Smooth muscle cell (in vitro differentiated cells): ENCODE data around the gene RGPD3. TPM values are rescaled to one million over a fixed set of nuclear protein-coding genes. Genes with fewer than 3 reads are reported as not detected.
"Not testable (repeated sequence)": the region's sequence is repeated elsewhere in the genome, so short reads cannot be mapped to it uniquely, and the experiment has no call there.

Experiments used
- DNase-seq: peaks from one replicate; lab custom pipeline; 2025; ENCODE audit not compliant: unreplicated experiment; lab: John Stamatoyannopoulos, UW
- H2AFZ ChIP-seq: fragments of 200-600 bp; sonication (generic); 2 replicates; pipeline ENCODE4 v1.6.0; 2016; ENCODE audit warnings: antibody characterized with exemption, low read depth, mild to moderate bottlenecking
- H3F3A ChIP-seq: fragments of 200-600 bp; sonication (generic); 2 replicates; pipeline ENCODE4 v1.6.0; 2017; ENCODE audit warnings: antibody characterized with exemption, low read depth
- H3K27ac ChIP-seq: fragments of 200-600 bp; sonication (generic); 2 replicates; pipeline ENCODE4 v1.5.1; 2016; ENCODE audit warnings: low read depth, mild to moderate bottlenecking
- H3K27me3 ChIP-seq: fragments of 200-600 bp; sonication (generic); 2 replicates; pipeline ENCODE4 v1.6.1; 2016; ENCODE audit warnings: low read depth, mild to moderate bottlenecking
- H3K36me3 ChIP-seq: fragments of 200-600 bp; sonication (generic); 2 replicates; pipeline ENCODE4 v1.5.1; 2016; ENCODE audit warnings: low read depth
- H3K4me1 ChIP-seq: fragments of 200-600 bp; sonication (generic); 2 replicates; pipeline ENCODE4 v1.5.1; 2016; ENCODE audit warnings: low read depth
- H3K4me2 ChIP-seq: fragments of 200-600 bp; sonication (generic); 2 replicates; pipeline ENCODE4 v1.6.0; 2016; ENCODE audit warnings: mild to moderate bottlenecking
- H3K4me3 ChIP-seq: fragments of 200-600 bp; sonication (generic); 2 replicates; pipeline ENCODE4 v1.5.1; 2016; ENCODE audit warnings: mild to moderate bottlenecking
- H3K79me2 ChIP-seq: fragments of 200-600 bp; sonication (generic); 2 replicates; pipeline ENCODE4 v1.6.0; 2016; ENCODE audit warnings: low read depth, mild to moderate bottlenecking
- H3K9ac ChIP-seq: fragments of 200-600 bp; sonication (generic); 2 replicates; pipeline ENCODE4 v1.6.0; 2016; ENCODE audit warnings: low read depth
- H3K9me3 ChIP-seq: fragments of 200-600 bp; sonication (generic); replicated peaks from 2 replicates; pipeline ENCODE4 v1.5.1; 2016; ENCODE audit warnings: low read depth
- H4K20me1 ChIP-seq: fragments of 200-600 bp; sonication (generic); 2 replicates; pipeline ENCODE4 v1.6.0; 2016; ENCODE audit warnings: low read depth
- CTCF ChIP-seq: fragments of 200-600 bp; sonication (generic); IDR thresholded peaks from 2 replicates; pipeline ENCODE4 v1.5.1; 2017; ENCODE audit warnings: borderline replicate concordance, mild to moderate bottlenecking, antibody characterized with exemption; ENCODE audit not compliant: insufficient read depth, poor library complexity, severe bottlenecking
- WGBS: methylation state at CpG from one replicate; pipeline ENCODE4 v1.1.7; 2016; ENCODE audit warnings: low lambda C conversion rate; 5-methylcytosine and 5-hydroxymethylcytosine counted together
- polyA plus RNA-seq: library from polyadenylated mRNA; unstranded; fragments of >200 nt; fragmentation: Nextera tagmentation; extraction: Ambion mirVana; gene quantifications from 2 replicates; pipeline ENCODE4 v1.2.1, GENCODE V29; 2016
- total RNA-seq: library from RNA; depleted of rRNA; stranded (reverse); fragments of >200 nt; gene quantifications from 2 replicates; pipeline ENCODE4 v1.2.3, GENCODE V29; 2014

Gene RGPD3
- total and polyA plus RNA-seq, 2 experiments from 2014 or later: 0.04 TPM; not detected in 1

- not testable (repeated sequence) for H3K36me3 ChIP-seq, H3K79me2 ChIP-seq, H3K27ac ChIP-seq, H3K9me3 ChIP-seq, H3F3A ChIP-seq, H3K27me3 ChIP-seq, H3K4me2 ChIP-seq, H2AFZ ChIP-seq, H3K4me1 ChIP-seq, H3K4me3 ChIP-seq, DNase-seq, H4K20me1 ChIP-seq, H3K9ac ChIP-seq
- WGBS: 89% methylated on average over 4 of the region's 4 CpGs
These were observed 86.3 kb downstream of the RGPD3 start for GRCh38 chr2:106381867-106382266.

- H3K4me2 ChIP-seq, H3K36me3 ChIP-seq, H3F3A ChIP-seq, H3K27ac ChIP-seq, H2AFZ ChIP-seq, H3K27me3 ChIP-seq, H3K4me3 ChIP-seq, H3K9ac ChIP-seq, H3K4me1 ChIP-seq, H4K20me1 ChIP-seq, H3K9me3 ChIP-seq, DNase-seq, H3K79me2 ChIP-seq: not testable (repeated sequence)
- 69% methylated on average over 3 of the region's 3 CpGs for WGBS
These were observed 88.6 kb downstream of the RGPD3 start for GRCh38 chr2:106379567-106379966.

- WGBS: 94% methylated on average over 2 of the region's 3 CpGs
- H2AFZ ChIP-seq, H3K4me2 ChIP-seq, H3K9me3 ChIP-seq, H3K4me3 ChIP-seq, H3K79me2 ChIP-seq, H4K20me1 ChIP-seq, H3K4me1 ChIP-seq, H3K9ac ChIP-seq, H3K27me3 ChIP-seq, H3K27ac ChIP-seq, H3F3A ChIP-seq, H3K36me3 ChIP-seq, DNase-seq: not testable (repeated sequence)
These were observed 99.0 kb downstream of the RGPD3 start for GRCh38 chr2:106369182-106369581.

GRCh38 chr2:106366204-106366885 lies 101.9 kb downstream of the RGPD3 start:
- no peaks in the 10 kb centered on the region for H3F3A ChIP-seq
- no peak overlapping the region for H2AFZ ChIP-seq
- WGBS: 70% methylated on average over 12 of the region's 12 CpGs
- H3K4me3 ChIP-seq: no peak overlapping the region
- no peak for TF ChIP-seq CTCF
- no peak overlapping the region for H3K27ac ChIP-seq
- no peaks in the 10 kb centered on the region for H3K4me1 ChIP-seq
- no peaks in the 10 kb centered on the region for H3K79me2 ChIP-seq
- H3K27me3 ChIP-seq: no peaks in the 10 kb centered on the region
- H3K4me2 ChIP-seq: no peak overlapping the region
- no peak for DNase-seq
- H3K9ac ChIP-seq: no peak overlapping the region
- H4K20me1 ChIP-seq: no peaks in the 10 kb centered on the region
- no peaks in the 10 kb centered on the region for H3K9me3 ChIP-seq
- no peaks in the 10 kb centered on the region for H3K36me3 ChIP-seq

GRCh38 chr2:106363791-106364190 lies 104.4 kb downstream of the RGPD3 start:
- H3K79me2 ChIP-seq: no peaks in the 10 kb centered on the region
- H3K4me2 ChIP-seq: no peak overlapping the region
- H3F3A ChIP-seq: no peaks in the 10 kb centered on the region
- H3K9ac ChIP-seq: no peak overlapping the region
- H3K4me1 ChIP-seq: no peaks in the 10 kb centered on the region
- TF ChIP-seq CTCF: no peak
- H2AFZ ChIP-seq: no peak overlapping the region
- H3K27me3 ChIP-seq: no peaks in the 10 kb centered on the region
- 83% methylated on average over 2 of the region's 2 CpGs for WGBS
- no peak overlapping the region for H3K27ac ChIP-seq
- H4K20me1 ChIP-seq: no peaks in the 10 kb centered on the region
- no peak overlapping the region for H3K4me3 ChIP-seq
- no peaks in the 10 kb centered on the region for H3K36me3 ChIP-seq
- DNase-seq: no peak
- no peaks in the 10 kb centered on the region for H3K9me3 ChIP-seq
